MM.1S (cell line): ENCODE measurements around the gene SPINK1.

Experiments
- EZH2 ChIP-seq: fragments of 300-600 bp; sonication (generic); optimal IDR thresholded peaks from 2 replicates; pipeline ENCODE3; 2017; ENCODE audit warnings: low read depth, mild to moderate bottlenecking, antibody characterized with exemption, low read length, mixed read lengths
- TF ChIP-seq, protein P1 (sequence below): fragments of 300-600 bp; sonication (generic); IDR thresholded peaks from 2 replicates; pipeline ENCODE4 v1.5.1; 2016; ENCODE audit warnings: antibody characterized with exemption, low read length, mixed read lengths

DNA sequence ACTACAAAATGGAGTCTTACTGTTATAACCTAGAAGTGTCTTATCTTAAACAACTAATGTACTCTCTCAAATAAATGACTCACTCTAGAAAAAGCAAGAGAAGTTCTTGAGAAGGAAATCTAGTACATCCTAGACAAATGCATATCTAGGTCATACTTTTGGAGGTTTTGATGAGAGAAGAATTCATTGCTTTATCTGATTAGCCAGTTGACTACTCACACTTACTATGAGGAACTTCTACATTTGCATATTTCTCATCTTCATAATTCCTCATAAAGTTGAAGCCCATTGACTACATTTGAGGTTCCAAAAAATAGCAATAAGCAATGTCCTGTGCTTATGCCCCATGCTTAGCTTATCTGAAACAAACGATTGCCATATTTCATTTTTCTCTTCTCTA is 51.8 kb downstream of the SPINK1 start:
- TF ChIP-seq, protein P1, sequence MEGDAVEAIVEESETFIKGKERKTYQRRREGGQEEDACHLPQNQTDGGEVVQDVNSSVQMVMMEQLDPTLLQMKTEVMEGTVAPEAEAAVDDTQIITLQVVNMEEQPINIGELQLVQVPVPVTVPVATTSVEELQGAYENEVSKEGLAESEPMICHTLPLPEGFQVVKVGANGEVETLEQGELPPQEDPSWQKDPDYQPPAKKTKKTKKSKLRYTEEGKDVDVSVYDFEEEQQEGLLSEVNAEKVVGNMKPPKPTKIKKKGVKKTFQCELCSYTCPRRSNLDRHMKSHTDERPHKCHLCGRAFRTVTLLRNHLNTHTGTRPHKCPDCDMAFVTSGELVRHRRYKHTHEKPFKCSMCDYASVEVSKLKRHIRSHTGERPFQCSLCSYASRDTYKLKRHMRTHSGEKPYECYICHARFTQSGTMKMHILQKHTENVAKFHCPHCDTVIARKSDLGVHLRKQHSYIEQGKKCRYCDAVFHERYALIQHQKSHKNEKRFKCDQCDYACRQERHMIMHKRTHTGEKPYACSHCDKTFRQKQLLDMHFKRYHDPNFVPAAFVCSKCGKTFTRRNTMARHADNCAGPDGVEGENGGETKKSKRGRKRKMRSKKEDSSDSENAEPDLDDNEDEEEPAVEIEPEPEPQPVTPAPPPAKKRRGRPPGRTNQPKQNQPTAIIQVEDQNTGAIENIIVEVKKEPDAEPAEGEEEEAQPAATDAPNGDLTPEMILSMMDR = no peak
- no peak for TF ChIP-seq EZH2
